SK-N-SH (cell line): ENCODE data around the gene HLA-DQA2.

Experiments used
- EP300 ChIP-seq, 2 experiments: IDR thresholded peaks; 2 replicates each; pipeline versions ENCODE4 v1.4.0 to v1.6.1; 2012; ENCODE audit warnings: borderline replicate concordance in 1 of 2, low read depth in 1 of 2, low read length in 1 of 2
- JUND ChIP-seq: IDR thresholded peaks from 2 replicates; pipeline ENCODE4 v1.4.0; 2012
- MXI1 ChIP-seq: IDR thresholded peaks from 2 replicates; pipeline ENCODE4 v1.6.1; 2012; ENCODE audit warnings: mild to moderate bottlenecking, low read depth, low read length, improper control_type of control experiment
- POLR2AphosphoS5 ChIP-seq: IDR thresholded peaks from 2 replicates; pipeline ENCODE4 v1.6.1; 2012; ENCODE audit warnings: low read depth, low read length
- RAD21 ChIP-seq: IDR thresholded peaks from 2 replicates; pipeline ENCODE4 v1.6.1; 2012; ENCODE audit warnings: mild to moderate bottlenecking, low read length
- RFX5 ChIP-seq: IDR thresholded peaks from 2 replicates; pipeline ENCODE4 v1.6.1; 2012; ENCODE audit warnings: mild to moderate bottlenecking, improper control_type of control experiment, low read length
- SIN3A ChIP-seq: IDR thresholded peaks from 2 replicates; pipeline ENCODE4 v1.6.1; 2012; ENCODE audit warnings: low read depth, mild to moderate bottlenecking, low read length, moderate library complexity, borderline replicate concordance
- TAF1 ChIP-seq: IDR thresholded peaks from 2 replicates; pipeline ENCODE4 v1.6.1; 2012; ENCODE audit warnings: low read depth, mild to moderate bottlenecking, low read length, moderate library complexity, borderline replicate concordance
- TEAD4 ChIP-seq: IDR thresholded peaks from 2 replicates; pipeline ENCODE4 v1.4.0; 2012; ENCODE audit warnings: mild to moderate bottlenecking, borderline replicate concordance; ENCODE audit not compliant: insufficient read depth
- TF ChIP-seq, protein P1 (sequence below): fragments of 200-600 bp; sonication (generic); IDR thresholded peaks from 2 replicates; pipeline ENCODE4 v1.6.1; 2017; ENCODE audit warnings: antibody characterized with exemption, mild to moderate bottlenecking, moderate library complexity
- TF ChIP-seq, protein P2 (sequence below): IDR thresholded peaks from 2 replicates; pipeline ENCODE4 v1.6.1; 2012; ENCODE audit warnings: mild to moderate bottlenecking, low read depth, low read length, moderate library complexity

DNA sequence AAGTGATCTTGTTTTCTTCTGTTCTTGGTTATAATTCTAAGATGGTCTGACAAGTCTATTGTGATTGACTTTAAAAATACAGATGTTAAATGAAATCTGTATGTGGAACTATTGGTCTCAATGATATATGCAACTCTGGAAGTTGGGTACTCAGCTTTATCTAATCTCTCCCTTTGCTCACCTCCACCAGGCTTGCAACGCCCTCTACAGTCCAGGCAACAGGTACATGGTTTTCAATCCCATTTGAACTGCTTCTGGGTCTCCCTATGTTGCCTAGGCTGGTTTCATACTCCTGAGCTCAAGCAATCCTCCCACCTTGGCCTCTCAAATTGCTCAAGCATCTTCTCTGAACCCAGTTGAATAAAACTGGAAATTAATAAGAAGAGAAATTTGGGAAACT is 49.2 kb upstream of the HLA-DQA2 start:
- TF ChIP-seq, protein P1, sequence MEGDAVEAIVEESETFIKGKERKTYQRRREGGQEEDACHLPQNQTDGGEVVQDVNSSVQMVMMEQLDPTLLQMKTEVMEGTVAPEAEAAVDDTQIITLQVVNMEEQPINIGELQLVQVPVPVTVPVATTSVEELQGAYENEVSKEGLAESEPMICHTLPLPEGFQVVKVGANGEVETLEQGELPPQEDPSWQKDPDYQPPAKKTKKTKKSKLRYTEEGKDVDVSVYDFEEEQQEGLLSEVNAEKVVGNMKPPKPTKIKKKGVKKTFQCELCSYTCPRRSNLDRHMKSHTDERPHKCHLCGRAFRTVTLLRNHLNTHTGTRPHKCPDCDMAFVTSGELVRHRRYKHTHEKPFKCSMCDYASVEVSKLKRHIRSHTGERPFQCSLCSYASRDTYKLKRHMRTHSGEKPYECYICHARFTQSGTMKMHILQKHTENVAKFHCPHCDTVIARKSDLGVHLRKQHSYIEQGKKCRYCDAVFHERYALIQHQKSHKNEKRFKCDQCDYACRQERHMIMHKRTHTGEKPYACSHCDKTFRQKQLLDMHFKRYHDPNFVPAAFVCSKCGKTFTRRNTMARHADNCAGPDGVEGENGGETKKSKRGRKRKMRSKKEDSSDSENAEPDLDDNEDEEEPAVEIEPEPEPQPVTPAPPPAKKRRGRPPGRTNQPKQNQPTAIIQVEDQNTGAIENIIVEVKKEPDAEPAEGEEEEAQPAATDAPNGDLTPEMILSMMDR, result no peak; the same call in 1 of the 2 replicates
- TF ChIP-seq RAD21 (no peak), SIN3A (no peak), EP300 (IDR thresholded peaks at IDR 0.05; ENCODE audit: borderline replicate concordance in 1 of 2, low read depth in 1 of 2, low read length in 1 of 2) (no peak), TEAD4 (no peak), JUND (no peak), POLR2AphosphoS5 (no peak), MXI1 (no peak), TAF1 (no peak), RFX5 (no peak)
- TF ChIP-seq, protein P2, sequence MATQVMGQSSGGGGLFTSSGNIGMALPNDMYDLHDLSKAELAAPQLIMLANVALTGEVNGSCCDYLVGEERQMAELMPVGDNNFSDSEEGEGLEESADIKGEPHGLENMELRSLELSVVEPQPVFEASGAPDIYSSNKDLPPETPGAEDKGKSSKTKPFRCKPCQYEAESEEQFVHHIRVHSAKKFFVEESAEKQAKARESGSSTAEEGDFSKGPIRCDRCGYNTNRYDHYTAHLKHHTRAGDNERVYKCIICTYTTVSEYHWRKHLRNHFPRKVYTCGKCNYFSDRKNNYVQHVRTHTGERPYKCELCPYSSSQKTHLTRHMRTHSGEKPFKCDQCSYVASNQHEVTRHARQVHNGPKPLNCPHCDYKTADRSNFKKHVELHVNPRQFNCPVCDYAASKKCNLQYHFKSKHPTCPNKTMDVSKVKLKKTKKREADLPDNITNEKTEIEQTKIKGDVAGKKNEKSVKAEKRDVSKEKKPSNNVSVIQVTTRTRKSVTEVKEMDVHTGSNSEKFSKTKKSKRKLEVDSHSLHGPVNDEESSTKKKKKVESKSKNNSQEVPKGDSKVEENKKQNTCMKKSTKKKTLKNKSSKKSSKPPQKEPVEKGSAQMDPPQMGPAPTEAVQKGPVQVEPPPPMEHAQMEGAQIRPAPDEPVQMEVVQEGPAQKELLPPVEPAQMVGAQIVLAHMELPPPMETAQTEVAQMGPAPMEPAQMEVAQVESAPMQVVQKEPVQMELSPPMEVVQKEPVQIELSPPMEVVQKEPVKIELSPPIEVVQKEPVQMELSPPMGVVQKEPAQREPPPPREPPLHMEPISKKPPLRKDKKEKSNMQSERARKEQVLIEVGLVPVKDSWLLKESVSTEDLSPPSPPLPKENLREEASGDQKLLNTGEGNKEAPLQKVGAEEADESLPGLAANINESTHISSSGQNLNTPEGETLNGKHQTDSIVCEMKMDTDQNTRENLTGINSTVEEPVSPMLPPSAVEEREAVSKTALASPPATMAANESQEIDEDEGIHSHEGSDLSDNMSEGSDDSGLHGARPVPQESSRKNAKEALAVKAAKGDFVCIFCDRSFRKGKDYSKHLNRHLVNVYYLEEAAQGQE, result no peak
